Sciatic nerve (tissue), 2 donors: ENCODE data around the gene PPP4C. TPM values are rescaled to one million over a fixed set of nuclear protein-coding genes. Genes with fewer than 3 reads are reported as not detected.

Source experiments
- ATAC-seq: fragments of 200-7000 bp; cut with Tn5 transposase; one replicate; pipeline ENCODE4 v1.9.1; 2020; ENCODE audit warnings: mild to moderate bottlenecking, moderate library complexity
- DNase-seq: peaks from one replicate; pipeline ENCODE4 v3.0.0-alpha.2; 2020; ENCODE audit warnings: low spot score
- intact Hi-C: fragments of 100-400 bp; cut with DNase I; formaldehyde crosslinking; loops from one replicate; pipeline ENCODE4 v1.14.2; 2022
- total RNA-seq: library from RNA; stranded (reverse); fragmentation: NEBNext Ultra II Directional; extraction: Animal tissue kit (Norgen Biotek cat#: 25700); gene quantifications from one replicate; pipeline ENCODE4 v1.2.1, GENCODE V29; 2021
- donor health status: DM: no; HTN: no; CAD: no.
- donor health status: DM: no; HTN: no; CAD: no.

PPP4C gene
- total RNA-seq, 1 donor from 2014 or later: 41.2 TPM

DNA sequence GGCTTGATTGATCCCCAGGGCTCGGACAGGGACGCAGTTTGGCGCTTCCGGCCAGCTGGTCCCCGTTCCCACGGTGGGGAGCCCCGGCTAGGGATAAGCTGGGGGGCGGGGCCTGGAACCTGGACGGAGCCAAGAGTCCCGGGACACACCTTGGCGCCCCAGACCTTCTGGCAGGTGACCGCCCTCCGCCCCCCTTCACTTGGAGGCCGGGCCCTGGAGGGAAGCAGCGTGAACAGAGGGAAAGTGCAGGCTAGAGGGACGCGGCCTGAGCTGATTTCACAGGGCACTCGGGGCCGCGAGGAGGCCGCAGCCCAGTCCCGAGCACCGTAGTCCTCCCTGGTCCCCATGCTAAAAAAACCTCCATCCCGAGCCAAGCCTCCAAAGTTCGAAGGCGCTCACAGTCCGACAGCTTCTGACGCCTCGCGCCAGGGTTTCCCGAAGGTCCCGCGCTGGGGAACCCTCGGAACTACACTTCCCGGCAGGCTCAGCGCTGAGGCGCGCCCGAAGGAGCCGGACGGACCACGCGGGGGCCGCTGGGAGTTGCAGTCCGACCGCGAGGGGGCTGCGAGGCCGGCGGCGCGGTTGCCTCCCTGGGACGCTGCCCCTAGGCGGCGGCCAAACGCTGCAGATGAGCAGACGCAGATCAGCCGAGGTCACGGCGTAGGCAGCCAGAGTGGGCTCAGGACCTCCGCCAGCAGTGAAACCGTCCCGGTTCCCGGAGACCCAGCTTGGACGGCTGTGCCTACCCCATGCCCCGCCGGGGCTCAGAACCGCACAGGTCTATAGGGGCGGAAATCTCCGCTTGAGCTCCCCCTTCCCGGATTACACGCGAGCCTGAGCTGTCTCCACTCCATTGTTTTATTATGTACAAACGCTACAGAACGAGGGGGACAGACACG lies 15.9 kb downstream of the PPP4C start, which contains the start of gene TBX6:
Gene TBX6 (minus strand): TSS at position 451 of the 899 bp plus-strand sequence. CDS start 731 bp downstream, outside the sequence.
- DNase-seq: peak; percentile 94
- ATAC-seq: peak; percentile 93
- intact Hi-C loops: loop anchor here (10.0 kb wide), 1 partner anchor 313 kb away; the partner anchor contains the start of gene ZNF771

- ATAC-seq (peak; percentile 74), DNase-seq (peak; percentile 81)
- intact Hi-C loops: loop anchor here (10.0 kb wide), 1 partner anchor 312 kb away; the partner anchor contains the start of gene ZNF771
These were observed 16.7 kb downstream of the PPP4C start for GRCh38 chr16:30092373-30093010.

DNA sequence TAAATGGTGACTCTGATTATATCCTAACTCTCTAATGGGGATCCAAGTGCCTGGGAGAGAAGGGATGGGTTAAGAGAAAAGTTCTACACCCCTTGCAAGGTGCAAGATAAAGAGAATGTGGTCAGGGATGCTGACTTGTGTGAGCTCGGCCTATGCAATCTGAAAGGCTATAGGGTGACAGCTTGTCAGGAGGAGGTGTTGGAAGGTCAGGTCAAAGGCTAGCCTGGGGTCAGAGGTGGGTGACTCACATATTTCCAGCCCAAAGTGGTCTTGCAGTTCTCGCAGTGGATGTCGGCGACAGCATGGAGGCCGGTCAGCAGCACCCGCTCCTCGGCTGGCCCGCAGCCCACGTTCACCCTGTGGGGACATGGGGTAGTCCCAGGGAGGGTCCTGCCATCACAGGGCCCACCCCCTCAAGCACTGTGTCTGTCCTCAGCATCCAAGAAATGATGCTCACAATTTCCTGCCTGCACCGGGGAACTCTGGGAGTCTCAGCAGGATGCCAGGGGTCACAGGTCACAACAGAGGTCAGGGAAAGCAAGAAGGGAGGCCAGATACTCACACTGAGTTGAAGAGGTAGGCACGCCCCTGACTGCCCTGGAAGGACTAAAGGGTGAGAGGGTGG lies 18.9 kb downstream of the PPP4C start:
- DNase-seq: no peak
- intact Hi-C loops: loop anchor here (10.0 kb wide), 1 partner anchor 310 kb away; the partner anchor contains the start of gene ZNF771
- no peak for ATAC-seq

GRCh38 chr16:30095166-30096078 lies 19.6 kb downstream of the PPP4C start:
- ATAC-seq: no peak
- peak; percentile 74 for DNase-seq
- intact Hi-C loops: loop anchor here (10.0 kb wide), 1 partner anchor 309 kb away; the partner anchor contains the start of gene ZNF771

DNA sequence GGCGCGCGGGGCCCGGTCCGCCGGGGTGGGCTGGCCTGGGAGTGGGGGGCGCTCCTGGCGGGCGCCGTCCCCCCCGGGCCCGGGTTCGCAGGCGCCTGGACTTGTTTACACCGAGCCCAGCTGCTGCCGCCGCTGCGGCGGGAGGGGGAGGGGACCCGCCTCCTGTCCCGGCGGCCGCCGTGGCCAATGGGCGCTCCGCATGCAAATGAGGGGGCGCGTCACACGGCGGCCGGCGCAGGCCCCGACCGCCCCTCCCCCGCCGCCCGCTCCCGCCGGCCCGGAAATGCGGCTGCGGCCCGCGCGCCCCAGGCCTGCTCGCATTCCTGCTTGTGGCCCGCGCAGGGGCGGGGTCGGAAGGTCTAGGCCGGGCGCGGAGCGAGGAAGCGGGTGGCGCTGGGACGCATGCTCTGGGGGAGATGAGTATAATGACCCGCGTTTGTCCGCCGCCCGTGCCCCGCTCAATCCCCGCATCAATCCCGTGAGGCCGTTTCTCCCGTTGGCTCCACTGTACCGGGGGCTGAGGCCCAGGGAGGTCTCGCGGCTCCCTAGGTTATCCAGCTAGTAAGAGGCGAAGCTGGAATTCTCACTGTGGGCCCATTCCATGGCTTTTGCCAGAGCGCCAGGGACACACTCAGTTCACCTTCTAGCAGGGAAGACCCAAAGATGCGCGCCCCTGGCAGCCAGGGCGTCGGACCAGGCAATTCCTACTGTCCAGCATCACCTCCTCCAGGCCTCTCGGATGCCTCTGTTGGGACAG lies 20.5 kb downstream of the PPP4C start, which contains the start of gene YPEL3:
Gene YPEL3 (minus strand): TSS at position 109 of the 757 bp plus-strand sequence. CDS start 731 bp downstream, outside the sequence.
- peak; percentile 95 for DNase-seq
- peak; percentile 77 for ATAC-seq
- intact Hi-C loops: loop anchor here (10.0 kb wide), 1 partner anchor 309 kb away; the partner anchor contains the start of gene ZNF771

- intact Hi-C loops: loop anchor here (10.0 kb wide), 1 partner anchor 308 kb away; the partner anchor contains the start of gene ZNF771
- ATAC-seq (no peak), DNase-seq (no peak)
These were observed 21.2 kb downstream of the PPP4C start for GRCh38 chr16:30096862-30097563.

DNA sequence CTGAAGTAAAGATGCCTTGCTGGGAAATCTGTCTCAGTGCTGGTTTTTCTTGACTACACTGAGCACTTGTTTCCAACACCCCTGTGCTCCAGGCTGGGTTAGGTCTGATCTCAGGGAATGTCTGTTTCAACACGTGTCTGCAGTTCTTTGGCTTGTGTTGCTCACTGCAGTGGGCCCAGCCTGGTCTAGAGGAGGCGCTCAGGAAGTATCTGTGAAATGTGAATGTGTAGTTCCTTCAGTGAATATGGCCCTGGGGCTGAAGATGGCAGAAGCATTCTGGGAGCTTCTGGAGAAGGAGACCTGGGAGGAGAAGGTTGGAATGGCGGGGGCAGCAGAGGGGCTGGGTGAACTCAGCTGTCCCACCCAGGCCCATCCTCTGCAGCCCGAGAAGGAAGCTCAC lies 28.3 kb downstream of the PPP4C start:
- ATAC-seq: no peak
- intact Hi-C loops: no loop called here

DNA sequence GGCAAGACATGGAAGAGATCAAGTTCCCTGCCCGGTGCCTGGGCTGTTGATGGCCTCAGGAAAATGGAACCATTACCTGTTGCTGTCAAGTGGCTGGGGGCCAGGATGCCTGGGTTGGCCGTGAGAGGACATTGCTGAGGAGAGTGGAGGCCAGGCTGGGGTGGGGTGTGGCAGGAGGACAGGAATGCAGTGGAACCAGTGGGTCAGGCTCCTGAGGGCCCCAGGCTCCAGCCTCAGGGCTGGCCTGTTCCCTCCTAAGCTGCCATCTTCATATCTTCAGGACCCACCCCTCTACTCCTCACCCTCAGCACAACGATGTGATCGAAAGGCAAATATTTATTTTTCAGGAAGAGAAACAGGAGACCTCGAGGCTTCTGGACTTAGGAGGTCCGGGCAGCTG lies 28.7 kb downstream of the PPP4C start:
- no peak for DNase-seq
- no peak for ATAC-seq

More for the DNA sequence above, 28.3 kb downstream of the PPP4C start:
- DNase-seq: no peak

DNA sequence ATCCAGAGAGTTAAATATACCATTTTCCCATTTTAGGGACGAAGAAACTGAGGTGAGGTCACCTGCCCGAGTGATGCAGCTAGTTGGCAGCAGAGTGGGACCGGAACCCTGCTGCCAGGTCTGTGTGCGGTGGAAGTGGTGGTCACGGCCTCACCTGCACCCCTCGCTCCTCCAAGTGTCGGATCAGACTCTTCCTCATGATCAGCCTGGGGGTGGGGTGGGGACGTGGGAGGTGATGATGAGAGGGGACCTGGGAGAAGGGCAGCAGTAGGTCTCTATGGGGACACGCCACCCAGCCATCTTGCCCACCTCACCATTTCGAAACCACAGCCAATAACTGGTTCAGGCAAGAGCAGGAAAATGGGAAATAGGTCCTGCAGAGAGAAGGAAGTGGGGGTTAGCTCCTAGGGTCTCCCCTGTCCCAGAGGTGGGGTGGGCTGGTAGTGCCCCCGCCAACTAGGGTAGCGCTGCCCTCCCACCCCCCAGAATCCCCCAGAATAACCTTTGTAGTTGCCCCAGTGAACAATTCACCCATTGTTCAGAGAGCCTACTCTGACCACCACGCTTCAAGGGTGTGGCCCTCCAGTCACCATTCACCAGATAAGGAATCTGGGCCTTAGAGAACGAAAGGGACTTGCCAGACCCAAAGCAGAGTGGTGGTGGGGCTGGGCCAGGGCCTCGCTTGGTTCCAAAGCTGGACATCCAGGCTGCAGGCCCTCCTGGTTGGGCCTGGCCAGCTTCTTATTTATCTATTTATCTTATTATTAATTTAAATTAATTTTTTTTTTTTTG lies 32.5 kb downstream of the PPP4C start:
- ATAC-seq: no peak
- no peak for DNase-seq
- intact Hi-C loops: no loop called here

More for the DNA sequence above, 28.7 kb downstream of the PPP4C start:
- intact Hi-C loops: no loop called here

DNA sequence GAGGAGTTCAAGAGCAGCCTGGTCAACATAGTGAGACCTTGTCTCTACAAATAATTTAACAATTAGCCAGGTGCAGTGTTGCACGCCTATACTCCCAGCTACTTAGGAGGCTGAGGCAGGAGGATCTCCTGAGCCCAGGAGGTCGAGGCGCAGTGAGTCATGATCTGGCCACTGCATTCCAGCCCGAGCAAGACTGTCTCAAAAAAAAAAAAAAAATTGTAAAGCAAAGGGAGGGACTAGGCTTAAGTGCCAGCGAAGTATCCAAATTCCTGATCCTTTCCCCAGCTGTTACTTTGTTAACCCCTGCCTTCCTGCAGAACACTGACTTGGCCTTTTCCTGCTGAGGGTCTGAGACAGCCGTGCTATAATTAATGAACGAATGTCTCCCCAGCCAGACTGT lies 34.9 kb downstream of the PPP4C start:
- DNase-seq (no peak), ATAC-seq (no peak)
- intact Hi-C loops: no loop called here

DNA sequence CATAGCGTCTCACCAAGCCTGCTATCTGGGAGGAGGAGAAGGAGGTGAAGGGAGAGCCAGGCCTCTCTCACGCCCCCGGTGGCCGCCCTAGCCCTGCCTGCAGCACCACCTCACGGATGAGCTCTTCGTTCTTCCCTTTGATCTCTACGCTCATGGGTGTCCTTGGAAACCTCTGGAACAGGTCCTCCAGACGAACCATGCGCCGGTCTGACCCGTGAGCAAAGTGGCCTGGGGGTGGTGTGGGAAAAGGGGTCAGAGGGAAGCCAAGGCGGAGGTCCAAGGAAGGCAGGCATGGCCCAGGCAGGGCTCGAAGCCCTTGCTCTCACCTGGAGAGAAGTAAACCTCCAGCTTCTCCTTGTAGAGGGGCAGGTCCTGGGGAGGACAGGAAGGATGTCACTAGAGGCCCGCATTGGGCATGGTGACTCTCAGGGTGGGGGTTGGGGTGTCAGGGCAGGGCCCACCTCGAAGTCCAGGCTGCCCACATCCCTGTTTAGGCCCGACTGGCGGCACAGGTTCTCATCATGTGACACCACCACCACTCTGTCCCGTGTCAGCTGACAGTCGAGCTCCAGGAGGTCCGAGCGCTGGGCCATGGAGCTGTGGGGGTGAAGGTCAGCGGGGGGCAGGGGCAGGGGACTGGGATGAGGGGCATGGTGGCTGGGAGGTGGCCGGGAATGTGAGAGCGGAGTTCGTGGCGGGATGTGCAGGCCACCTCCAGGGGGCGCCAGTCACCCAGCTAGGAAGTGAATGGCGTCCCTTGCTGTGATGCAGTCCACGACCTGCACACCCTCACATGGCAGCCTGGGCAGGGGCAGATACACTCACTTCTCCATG lies 36.6 kb downstream of the PPP4C start:
- DNase-seq (peak; percentile 75), ATAC-seq (peak; percentile 63)
- intact Hi-C loops: no loop called here

- ATAC-seq (peak; percentile 77), DNase-seq (peak; percentile 74)
- intact Hi-C loops: no loop called here
These were observed 37.4 kb downstream of the PPP4C start, which contains the start of gene GDPD3 for GRCh38 chr16:30113031-30113710. Gene GDPD3, minus strand, starts transcription at chr16:30113537. Its CDS starts 59 bp downstream, at chr16:30113478.

GRCh38 chr16:30113711-30114333 lies 38.0 kb downstream of the PPP4C start:
- intact Hi-C loops: no loop called here
- DNase-seq (no peak), ATAC-seq (no peak)

- ATAC-seq (no peak), DNase-seq (no peak)
- intact Hi-C loops: no loop called here
These were observed 38.6 kb downstream of the PPP4C start for GRCh38 chr16:30114411-30114810.
